Activated T-cell treated with anti-CD3 and anti-CD28 coated beads for 24 hours (primary cell): ENCODE results near the gene DOCK2.
"Not testable (repeated sequence)": the region's sequence is repeated elsewhere in the genome, so short reads cannot be mapped to it uniquely, and the experiment has no call there.

Experiments used
- DNase-seq: peaks from one replicate; pipeline ENCODE4 v3.0.0-alpha.2; 2020; ENCODE audit warnings: low read depth

Gene DOCK2

GRCh38 chr5:169637085-169637548, at the start of gene DOCK2:
Gene DOCK2 (plus strand): TSS chr5:169637275. CDS start chr5:169637327, 52 bp downstream.
- DNase-seq: peak; percentile 61

GRCh38 chr5:169590602-169591001, 46.5 kb upstream of the DOCK2 start:
- DNase-seq: no peak

- DNase-seq: no peak
Measured at GRCh38 chr5:169591636-169592035, 45.4 kb upstream of the DOCK2 start.

DNA sequence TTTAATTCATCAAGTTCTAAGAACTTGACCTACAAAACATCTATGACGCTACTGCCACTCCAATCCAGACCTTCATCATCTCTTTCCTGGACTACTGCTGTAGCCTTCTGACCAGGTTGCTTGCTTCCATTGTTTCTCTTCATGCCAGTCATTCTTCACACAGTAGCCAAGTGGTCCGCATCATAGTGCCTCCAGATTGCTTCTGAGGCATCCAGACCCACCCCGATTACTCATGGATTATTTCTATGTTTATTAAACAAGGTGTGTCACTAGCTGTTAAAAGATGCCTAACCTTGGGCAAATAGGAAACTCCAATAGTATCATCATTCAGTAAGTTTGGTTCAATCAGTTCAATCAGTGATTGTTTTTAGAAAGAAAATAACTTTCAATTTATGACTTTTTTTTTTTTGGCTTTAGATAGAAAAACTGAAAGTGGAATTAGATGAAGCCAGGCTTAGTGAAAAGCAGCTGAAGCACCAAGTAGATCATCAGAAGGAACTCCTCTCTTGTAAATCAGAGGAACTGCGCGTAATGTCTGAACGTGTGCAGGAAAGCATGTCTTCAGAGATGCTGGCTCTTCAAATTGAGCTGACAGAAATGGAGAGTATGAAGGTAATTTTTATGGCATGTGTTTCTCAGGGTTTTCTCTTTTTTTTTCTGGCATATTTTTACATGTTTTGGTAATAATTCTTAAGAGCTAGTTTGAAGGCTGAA, 44.0 kb upstream of the DOCK2 start:
- no peak for DNase-seq

DNA sequence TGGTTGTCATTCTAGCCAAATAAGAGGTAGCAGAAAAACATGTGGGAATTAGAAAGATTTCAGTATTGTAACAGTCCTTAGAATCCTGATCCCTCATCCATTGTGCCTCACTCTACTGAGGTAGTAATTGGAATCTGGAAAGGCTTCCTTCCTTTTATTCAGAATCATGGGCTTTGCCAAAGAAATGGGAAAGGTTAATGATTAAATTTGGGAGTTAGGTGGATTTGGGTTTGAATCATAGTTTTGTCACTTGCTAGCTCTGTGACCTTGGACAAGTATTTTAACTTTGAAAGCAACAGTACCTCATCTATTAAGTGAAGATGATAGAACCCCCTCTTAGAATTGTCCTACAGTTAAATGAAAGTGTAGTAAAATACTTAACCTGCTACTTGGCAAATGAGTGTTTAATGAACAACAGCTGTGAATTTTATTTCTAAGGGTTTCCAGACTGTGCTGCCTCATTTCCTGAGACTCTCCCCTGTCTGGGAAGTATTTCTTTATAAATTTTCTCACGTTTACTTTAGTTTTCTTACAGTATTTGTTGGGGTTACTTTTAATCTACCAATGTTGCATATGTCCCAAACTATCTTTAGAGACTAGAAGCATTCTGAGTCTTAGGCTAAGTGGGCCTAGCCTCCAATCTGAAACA, 41.8 kb upstream of the DOCK2 start:
- no peak for DNase-seq

DNA sequence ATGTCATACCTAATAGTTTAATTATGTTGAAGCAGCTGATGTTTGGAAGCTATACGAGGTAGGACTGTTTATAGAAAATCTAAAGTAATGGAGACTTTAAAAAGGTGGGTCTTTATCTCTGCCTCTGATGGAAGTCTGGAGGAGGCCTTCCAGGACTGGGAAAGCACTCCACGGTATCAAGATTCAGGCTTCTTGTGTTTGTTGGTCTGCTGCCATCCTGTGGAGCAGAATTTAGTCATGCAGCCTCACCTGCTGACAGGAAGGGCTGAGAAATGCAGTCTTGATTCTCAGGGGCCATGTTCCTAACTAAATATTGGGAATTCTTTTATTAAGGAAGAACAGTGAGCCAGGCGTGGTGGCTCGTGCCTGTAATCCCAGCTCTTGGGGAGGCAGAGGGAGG, 37.6 kb upstream of the DOCK2 start:
- no peak for DNase-seq

- no peak for DNase-seq
Measured at GRCh38 chr5:169602535-169602934, 34.5 kb upstream of the DOCK2 start.

DNA sequence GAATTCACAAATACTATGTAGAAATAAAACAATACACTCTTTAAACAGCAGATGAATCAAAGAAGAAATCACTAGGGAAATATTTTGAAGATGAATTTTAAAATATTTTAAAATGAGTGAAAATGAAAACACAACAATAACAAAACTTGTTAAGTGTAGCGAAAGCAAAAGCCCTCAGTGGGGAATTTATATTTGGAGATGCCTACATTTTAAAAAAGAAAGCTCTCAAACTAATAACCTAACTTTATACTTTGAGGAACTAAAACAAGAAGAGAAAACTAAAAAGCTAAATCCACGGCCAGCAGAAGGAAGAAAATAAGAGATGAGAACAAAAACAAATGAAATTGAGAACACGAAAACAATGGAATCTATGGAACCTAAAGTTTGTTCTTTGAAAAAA, 30.8 kb upstream of the DOCK2 start:
- no peak for DNase-seq

- no peak for DNase-seq
Measured at GRCh38 chr5:169607882-169608281, 29.2 kb upstream of the DOCK2 start.

DNA sequence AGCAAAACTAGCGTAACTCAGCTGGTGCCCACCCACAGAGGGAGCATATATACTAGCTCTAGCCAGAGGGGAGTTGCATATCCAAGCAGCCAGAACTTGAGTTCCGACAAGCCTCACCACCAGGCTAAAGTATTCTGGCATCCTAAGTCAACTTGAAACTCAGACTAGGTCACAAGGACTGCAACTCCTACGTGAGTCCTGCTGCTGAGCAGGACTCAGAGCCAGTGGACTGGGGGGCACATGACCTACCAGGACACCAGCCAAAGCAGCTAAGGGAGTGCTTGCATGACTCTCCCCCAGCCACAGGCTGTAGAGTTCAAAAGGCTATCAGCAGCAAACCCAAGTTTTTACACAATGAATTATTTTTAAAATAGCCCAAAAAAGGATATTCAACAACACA, 27.4 kb upstream of the DOCK2 start:
- DNase-seq: no peak

GRCh38 chr5:169610606-169611005, 26.5 kb upstream of the DOCK2 start:
- DNase-seq: no peak

- DNase-seq: no peak
Measured at GRCh38 chr5:169615561-169615960, 21.5 kb upstream of the DOCK2 start.

- not testable (repeated sequence) for DNase-seq
Measured at GRCh38 chr5:169624307-169624706, 12.8 kb upstream of the DOCK2 start.

DNA sequence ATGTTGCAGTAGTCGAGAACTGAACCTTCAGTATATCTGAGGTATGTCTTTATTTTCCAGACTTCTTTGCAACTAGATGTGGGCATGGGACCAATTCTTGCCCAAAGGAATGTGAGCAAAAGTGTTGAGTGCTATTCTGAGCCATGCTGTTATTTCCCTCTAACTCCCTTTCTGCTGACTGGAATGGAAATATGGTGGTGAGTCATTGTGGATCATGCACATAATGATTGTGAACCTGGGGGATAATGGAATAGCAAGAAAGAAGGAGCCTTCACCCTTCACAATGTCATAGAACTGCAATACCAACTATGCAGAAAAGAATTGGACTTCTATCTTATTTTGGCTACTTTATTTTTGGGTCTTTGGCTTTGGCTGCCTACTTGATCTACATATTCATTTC, 10.3 kb upstream of the DOCK2 start:
- DNase-seq: no peak

- DNase-seq: no peak
Measured at GRCh38 chr5:169627551-169627950, 9.5 kb upstream of the DOCK2 start.

- no peak for DNase-seq
Measured at GRCh38 chr5:169628892-169629291, 8.2 kb upstream of the DOCK2 start.

DNA sequence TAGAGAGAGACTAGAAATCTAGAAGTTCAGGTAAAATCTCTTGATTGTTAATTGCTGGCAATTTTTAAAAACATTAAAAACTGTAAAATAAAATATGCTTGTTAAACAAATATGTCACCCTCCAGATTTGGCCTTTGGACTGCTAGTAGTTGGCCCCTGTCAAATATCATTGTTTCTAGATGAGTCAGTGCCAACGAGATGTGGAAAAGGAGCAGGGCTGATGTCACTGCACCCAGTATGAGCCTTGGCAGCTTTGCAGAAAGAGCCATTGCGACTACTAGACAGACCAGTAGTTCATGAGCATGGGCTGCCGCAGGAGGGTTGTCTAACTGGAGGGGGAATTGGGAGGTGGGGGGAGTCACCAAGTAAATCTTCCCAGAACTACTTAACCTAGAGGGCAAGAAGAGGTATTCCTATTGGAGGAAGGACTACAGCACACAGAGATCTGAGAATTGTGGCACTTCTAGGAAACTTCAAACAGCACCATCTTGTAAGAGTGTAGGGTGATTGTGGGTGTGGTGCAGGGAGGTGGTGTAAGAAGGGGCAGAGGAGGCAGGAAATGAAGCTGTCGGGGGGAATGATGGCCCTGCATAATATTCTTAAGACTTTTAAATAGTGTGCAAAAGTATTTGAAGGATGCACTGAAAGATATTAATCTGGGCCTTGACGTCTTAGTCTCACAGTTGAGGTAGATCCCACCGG, 7.1 kb upstream of the DOCK2 start:
- no peak for DNase-seq

DNA sequence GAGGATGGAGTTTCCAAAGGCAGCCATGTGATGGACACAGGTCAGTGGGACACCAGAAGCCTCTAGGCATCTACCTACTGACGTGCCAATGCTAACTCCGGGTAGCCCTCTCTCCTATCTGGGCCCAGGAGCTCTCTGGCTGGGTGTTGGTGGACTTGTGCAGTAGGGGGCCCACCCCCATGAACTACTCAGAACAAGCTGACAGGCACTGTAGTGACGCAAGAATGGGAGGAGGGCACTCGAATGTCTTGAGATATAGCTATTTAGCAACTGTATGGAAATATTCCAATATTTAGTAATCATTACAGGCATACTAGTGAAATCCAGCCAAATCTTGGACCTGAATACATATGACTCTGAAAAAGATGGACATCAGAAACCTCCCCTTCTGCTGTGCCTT, 5.7 kb upstream of the DOCK2 start:
- no peak for DNase-seq

DNA sequence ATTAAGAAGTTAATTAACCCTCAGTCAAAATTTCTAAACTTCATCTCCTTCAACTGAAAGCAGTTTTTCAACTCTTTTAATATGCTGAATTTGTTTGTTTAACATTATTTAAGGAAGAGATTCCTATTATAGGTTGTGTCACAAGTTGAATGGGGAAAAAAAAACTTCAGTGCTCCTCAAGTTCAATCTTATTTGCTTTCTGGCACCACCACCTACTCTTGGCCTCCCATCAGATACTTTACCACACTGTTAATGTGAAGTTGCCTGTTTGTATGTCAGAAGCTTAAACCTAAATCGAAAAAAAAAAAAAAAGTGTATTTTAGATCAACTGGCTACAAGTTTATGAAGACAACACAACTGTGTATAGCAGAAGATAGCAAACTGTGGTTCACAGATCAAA, 4.1 kb upstream of the DOCK2 start:
- no peak for DNase-seq

DNA sequence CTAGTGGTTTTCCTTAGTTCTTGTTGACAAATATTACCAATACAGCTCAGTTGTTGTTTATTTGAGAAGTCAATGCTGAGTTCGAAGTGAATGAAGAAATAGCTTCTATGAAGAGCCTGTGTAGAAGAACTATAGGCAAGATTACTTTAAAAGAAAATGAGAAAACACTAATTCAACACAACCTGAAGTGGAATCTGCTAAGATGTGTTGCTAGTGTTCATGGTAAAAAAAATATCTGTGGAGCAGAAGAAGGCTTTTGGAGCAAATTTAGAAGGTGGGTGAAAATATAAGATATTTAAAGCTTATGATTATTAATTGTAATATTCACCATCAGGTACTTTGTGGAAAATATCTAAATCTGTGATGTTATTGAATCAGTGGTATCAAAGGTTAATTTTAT, 2.5 kb upstream of the DOCK2 start:
- no peak for DNase-seq

DNA sequence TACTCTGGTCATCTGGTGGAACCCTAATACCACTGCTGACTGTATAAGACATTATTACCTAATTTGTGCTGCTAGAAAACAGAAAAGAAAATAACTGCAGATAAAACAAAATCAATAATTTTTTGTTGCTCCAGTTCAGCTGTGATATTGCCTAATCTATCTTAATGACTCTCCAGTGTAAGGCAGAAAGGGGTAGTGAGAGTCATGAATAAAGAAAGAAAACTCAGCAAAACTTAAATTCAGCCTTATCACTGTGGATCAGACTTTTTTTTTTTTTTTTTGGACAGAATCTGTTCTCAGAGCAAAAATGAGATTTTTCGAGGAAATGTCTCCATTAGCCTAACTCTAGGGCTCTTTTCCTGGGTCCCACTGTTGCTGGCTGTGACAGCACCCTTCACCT, 1.1 kb upstream of the DOCK2 start:
- no peak for DNase-seq

DNA sequence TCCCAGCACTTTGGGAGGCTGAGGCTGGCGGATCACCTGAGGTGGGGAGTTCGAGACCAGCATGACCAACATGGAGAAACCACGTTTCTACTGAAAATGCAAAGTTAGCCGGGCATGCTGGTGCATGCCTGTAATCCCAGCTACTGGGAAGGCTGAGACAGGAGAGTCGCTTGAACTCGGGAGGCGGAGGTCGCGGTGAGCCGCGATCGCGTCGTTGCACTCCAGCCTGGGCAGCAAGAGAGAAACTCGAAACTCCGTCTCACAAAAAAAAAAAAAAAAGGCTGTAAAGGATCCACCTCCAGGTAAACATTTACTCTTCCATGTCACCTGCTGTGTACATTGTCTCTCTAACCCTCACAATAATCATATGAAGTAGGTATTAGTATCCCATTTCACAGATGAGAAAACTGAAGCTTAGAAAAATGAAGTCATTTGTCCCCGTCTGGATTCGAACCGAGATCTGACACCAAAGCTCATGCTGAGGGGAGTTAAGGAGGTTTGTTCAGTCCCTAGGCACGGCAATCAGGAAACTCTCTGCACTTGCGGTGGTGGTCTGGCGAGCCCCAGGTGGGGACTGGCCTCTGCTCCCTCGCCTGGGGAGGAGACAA, 494 bp upstream of the DOCK2 start:
- no peak for DNase-seq
